ENCODE measurements around the gene EID3.

DNA sequence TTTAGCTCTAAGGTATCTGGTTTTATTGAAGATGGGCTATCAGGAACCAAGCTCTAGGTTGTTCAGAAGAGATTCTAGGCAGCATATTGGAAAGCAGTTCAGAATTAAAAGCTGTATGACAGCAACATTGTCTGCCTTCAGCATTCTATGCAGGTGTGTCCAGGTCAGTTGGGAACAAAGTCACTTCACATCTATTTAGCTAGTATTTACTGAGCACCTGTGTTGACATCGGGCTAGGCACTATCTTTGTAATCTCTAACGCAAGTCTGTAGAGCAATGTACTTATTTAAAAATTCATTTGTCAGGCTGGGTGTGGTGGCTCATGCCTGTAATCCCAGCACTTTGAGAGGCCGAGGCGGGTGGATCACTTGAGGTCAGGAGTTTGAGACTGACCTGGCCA, 6.8 kb upstream of the EID3 start:
- TF ChIP-seq, protein P1, sequence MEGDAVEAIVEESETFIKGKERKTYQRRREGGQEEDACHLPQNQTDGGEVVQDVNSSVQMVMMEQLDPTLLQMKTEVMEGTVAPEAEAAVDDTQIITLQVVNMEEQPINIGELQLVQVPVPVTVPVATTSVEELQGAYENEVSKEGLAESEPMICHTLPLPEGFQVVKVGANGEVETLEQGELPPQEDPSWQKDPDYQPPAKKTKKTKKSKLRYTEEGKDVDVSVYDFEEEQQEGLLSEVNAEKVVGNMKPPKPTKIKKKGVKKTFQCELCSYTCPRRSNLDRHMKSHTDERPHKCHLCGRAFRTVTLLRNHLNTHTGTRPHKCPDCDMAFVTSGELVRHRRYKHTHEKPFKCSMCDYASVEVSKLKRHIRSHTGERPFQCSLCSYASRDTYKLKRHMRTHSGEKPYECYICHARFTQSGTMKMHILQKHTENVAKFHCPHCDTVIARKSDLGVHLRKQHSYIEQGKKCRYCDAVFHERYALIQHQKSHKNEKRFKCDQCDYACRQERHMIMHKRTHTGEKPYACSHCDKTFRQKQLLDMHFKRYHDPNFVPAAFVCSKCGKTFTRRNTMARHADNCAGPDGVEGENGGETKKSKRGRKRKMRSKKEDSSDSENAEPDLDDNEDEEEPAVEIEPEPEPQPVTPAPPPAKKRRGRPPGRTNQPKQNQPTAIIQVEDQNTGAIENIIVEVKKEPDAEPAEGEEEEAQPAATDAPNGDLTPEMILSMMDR (IDR thresholded peaks at IDR 0.05; ENCODE audit: insufficient read depth, low read length, poor library complexity, severe bottlenecking): no peak
- no peak for TF ChIP-seq EZH2phosphoT487 (conservative IDR thresholded peaks at IDR 0.05; ENCODE audit: low read length)
